Right forelimb (tissue), 1 donor: ENCODE results near the gene LRIG1.

Experiments used
- DNase-seq: peaks from one replicate; pipeline ENCODE4 v3.0.0-alpha.2; 2018

The LRIG1 gene, protein sequence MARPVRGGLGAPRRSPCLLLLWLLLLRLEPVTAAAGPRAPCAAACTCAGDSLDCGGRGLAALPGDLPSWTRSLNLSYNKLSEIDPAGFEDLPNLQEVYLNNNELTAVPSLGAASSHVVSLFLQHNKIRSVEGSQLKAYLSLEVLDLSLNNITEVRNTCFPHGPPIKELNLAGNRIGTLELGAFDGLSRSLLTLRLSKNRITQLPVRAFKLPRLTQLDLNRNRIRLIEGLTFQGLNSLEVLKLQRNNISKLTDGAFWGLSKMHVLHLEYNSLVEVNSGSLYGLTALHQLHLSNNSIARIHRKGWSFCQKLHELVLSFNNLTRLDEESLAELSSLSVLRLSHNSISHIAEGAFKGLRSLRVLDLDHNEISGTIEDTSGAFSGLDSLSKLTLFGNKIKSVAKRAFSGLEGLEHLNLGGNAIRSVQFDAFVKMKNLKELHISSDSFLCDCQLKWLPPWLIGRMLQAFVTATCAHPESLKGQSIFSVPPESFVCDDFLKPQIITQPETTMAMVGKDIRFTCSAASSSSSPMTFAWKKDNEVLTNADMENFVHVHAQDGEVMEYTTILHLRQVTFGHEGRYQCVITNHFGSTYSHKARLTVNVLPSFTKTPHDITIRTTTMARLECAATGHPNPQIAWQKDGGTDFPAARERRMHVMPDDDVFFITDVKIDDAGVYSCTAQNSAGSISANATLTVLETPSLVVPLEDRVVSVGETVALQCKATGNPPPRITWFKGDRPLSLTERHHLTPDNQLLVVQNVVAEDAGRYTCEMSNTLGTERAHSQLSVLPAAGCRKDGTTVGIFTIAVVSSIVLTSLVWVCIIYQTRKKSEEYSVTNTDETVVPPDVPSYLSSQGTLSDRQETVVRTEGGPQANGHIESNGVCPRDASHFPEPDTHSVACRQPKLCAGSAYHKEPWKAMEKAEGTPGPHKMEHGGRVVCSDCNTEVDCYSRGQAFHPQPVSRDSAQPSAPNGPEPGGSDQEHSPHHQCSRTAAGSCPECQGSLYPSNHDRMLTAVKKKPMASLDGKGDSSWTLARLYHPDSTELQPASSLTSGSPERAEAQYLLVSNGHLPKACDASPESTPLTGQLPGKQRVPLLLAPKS

DNA sequence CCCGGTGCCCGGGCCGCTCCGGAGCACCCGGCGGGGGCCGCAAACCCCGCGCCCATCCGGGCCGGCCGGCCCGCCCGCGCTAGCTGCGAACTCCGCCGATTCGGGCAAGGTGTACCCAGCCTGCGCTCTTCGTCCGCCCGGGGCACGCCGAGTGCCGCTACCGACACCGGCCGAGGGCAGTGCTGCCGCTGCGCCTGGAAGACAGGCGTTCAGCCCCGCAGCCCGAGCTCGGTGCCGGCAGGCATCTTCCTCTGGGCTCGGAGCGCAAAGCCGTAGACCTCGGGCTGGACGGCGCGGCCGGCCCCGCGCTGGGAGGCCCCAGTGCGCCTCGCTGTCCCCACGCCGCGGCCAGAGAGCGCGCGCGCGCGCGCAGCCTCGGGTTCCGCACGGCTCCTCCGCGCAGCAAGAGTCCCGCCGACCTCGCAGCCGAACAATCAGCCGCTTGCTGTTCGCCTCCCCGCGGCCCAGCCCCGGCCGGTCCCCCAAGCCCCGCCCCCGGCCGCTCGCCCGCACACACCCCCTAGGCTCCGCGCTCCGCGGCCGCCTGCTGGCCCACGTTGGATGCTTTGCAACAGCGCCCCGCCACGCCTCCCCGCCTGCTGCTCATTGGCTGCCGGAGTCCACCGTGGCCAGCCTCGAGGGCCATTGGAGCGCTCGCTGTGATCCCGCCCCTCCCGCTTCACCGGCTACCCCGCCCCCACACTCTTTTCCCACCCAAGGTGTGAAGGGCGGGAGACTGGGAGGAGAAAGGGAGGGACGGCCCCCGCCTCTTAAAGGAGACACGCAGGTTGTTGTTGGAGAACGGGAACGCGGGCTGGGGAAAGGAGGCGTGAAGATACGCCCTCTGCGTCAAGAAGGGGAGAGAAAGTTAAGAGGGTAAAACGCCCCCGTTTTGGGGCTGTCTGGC, at the start of gene LRIG1:
Gene LRIG1 (minus strand): TSS at position 447 of the 907 bp plus-strand sequence. CDS start 615 bp downstream, outside the sequence.
- DNase-seq, result peak; percentile 100

DNA sequence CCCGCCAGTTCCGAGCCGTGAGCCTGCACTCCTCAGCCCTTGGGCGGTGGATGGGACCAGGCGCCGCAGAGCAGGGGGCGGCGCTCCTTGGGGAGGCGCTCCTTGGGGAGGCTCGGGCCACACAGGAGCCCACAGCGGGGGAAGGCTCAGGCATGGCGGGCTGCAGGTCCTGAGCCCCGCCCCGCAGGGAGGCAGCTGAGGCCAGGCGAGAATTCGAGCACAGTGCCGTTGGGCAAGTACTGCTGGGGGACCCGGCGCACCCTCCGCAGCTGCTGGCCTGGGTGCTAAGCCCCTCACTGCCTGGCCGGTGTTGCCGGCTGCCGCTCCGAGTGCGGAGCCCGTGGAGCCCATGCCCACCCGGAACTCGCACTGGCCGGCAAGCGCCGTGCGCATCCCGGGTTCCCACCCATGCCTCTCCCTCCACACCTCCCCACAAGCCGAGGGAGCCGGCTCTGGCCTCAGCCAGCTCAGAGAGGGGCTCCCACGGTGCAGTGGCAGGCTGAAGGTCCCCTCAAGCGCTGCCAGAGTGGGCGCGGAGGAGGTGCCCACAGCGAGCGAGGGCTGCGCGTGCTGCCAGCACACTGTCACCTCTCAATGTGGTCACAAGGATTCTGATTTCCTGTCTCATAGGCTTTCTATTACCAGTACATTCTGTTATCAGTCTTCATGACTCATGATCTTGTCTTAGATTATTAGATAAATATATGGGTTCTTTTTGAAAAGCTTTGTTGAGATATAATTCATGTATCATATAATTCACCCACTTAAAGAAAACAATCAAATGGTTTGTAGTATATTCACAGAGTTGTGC, 44.0 kb upstream of the LRIG1 start:
- DNase-seq, result no peak

DNA sequence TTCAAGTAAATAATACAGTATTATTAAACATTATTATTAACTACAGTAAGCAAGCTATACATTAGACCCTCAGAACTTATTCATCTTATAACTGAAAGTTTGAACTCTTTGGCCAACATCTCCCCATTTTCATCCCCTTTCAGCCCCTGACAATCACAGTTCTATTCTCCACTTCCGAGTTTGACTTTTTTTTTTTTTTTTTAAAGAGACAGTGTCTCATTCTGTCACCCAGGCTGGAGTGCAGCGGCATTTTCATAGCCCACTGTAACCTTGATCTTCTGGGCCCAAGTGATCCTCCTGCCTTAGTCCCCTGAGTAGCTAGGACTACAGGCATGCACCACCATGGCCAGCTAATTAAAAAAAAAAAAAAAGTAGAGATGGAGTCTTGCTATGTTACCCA, 41.3 kb upstream of the LRIG1 start:
- DNase-seq, result no peak

DNA sequence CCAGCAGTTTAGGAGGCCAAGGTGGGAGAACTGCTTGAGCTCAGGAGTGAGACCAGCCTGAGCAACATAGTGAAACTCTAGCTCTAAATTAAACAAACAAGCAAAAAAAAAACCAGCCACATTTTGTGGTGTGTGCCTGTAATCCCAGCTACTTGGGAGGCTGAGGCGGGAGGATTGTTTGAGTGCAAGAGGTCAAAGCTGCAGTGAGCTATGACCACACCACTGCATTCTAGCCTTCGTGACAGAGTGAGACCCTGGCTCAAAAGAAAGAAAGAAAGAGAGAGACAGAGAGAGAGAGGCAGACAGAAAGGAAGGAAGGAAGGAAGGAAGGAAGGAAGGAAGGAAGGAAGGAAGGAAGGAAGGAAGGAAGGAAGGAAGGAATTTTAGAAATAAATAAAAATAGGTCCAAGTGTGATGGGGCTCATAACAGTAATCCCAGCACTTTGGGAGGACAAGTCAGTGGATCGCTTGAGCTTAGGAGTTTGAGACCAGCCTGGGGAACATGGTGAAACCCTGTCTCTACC, 38.7 kb upstream of the LRIG1 start:
- DNase-seq, result no peak

DNA sequence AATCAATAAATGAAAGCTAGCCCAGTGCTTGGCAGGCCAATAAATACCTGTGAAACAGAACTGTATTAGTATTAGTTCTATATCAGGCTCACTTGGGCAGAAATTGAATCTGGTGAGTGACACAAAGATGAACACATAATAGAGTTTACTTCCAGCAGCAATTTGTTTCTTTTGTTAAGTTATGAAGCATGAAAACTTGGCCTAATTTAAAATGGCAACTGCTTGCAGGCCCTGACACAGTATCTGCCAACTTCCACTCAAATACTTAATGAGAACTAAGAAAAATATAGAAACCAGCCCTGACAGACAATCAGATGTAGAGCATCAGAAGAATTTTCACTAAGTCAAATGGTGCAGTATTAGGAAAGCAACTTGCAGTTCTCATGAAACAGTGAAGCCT, 37.6 kb upstream of the LRIG1 start:
- no peak for DNase-seq

DNA sequence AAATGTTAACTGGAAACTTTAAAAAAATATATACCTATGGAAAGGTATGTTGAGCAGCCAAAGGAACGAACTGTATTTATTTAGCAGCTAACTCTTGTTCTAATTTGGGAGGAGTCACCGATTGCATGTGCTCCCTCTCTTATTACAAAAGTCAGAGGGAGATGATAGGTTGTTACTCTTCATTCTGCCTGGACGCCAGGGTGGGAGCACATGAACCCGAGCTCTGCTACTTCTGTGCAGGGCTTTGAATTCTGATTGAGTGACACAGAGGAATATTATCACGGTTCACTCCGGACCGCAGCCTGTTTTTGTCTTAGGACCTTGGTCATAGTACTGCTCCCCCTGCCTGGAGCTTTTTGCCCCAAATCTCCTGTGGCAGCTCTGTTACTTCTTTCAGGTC, 36.9 kb upstream of the LRIG1 start:
- no peak for DNase-seq

DNA sequence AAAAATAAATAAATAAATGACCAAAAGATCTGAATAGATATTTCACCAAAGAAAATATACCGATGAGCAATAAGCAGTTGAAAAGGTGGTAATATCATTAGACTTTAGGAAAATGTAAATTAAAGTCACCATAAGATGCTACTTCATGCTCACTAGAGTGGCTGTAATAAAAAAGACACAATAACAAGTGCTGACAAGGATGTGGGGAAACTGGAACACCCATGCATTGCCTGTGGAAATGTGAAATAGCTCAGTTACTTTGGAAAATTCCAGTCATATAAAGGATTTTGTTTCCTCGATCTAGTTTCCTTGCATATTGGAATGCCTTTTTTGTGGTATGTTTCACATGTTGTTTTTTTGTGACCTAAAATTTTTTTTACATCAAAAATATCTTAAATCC, 36.0 kb upstream of the LRIG1 start:
- DNase-seq, result no peak

DNA sequence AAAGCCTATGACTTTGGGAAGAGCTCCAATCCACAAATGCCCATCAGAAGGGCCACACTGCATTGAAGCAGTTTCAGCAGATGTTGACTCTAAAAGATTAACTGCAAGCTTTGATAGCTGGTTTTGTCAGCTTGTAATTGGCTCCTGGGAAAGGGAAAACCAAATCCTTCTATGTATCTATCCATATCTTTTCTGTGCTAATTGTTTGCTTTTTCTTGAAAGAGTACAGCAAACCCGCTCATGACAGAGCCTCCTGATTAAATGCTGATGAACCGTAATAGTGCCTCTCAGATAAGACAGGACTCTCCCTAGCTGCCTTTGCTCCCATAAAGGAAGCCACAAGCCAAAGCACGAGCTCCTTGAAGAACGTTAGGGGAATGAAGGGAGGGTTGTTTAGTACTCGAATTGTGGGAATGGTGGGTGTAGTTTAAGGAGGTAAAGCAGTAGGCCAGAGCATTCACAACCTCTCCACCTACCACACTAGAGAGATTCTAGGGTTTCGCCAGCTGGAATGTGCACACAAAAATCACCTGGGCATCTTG, 33.6 kb upstream of the LRIG1 start:
- DNase-seq, result no peak

DNA sequence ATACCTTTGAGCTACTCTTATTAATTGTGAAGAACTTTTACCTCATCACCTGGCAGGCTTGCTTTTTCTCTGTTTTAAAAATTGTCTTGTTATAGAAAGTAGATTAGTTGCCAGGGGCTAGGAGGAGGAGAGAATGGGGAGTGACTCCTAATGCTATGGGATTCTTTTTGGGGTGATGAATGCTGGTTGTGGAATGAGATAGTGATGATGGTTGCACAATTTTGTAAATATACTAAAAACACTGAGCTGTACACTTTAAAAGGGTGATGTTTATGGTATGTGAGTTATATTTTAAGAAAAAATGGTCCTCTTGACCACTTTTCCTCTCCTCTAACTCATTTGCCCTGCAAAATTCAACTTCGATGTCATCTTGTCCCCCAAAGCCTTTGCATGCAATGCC, 31.8 kb upstream of the LRIG1 start:
- no peak for DNase-seq

DNA sequence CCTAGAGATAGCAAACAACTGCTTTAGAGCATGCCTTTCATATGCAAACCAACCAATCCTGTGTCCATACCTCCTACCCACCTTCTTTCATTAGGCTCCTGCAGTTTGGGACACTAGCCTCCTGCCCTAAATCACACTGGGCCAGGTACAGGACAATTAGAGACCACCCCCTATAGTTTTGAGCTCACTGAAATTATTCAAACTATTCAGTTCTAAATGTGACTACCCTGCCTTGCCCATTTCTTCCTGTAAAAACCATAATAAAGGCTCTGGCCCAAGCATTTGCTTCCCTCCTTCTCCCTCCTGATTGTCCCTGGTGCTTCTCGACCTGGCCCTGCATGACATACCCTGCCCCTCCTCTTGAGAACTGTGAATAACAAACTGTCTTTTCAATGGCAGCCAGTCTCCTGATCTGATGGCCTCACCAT, 31.4 kb upstream of the LRIG1 start:
- DNase-seq, result no peak

DNA sequence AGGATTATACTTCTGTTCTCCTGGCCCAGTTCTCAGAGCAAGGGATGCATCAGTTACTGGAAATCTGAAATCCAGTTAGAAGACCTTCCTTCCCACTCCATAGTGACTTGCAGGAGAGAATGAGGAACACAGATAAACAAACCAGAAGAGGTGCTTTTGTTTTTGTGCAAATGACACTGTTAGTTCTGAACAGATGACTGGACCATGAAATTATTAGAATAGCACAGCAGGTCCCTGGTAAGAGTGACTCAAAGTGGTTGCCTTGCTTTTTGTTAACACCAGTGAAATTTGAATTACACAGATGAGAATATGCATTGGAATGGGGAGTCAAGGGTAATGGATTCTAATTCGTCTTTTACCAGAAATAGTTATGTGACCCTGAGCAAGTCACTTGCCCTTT, 30.4 kb upstream of the LRIG1 start:
- no peak for DNase-seq

DNA sequence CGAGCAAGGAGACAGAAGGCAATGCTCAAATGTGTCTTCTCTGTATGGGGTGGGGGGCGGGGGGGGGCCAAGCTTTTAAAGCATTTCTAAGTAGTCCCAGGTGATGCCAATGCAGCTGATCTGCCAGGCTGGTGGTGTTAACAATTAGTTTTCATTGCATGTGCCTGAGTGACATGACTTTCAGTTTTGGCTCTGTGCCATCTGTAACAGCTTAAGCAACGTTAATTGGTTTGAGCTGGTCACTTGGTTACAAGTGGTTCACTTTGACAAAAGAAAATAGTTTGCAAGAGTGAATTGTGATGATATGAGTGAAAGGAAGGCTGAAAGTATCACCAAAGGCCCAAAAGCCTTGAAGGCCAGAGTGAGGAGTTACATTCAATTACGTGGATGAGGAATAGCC, 26.4 kb upstream of the LRIG1 start:
- no peak for DNase-seq

DNA sequence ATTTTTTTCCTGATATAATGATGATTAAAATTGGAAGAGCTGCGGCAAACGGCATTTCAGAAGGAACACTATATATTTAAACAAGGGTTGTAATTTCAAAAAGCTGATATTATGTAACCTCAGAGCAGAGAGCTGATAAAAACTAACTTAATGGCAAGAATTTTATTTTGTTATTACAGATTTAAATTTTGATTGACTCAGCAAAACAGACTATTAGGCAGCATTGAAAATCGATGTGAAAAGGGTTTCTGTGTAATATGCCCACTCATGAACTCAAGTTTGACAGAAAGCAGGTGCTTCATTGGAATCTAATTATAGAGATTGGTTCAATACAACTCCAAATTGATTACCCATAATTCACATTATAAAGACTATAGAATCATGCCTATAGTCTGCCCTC, 24.9 kb upstream of the LRIG1 start:
- no peak for DNase-seq

DNA sequence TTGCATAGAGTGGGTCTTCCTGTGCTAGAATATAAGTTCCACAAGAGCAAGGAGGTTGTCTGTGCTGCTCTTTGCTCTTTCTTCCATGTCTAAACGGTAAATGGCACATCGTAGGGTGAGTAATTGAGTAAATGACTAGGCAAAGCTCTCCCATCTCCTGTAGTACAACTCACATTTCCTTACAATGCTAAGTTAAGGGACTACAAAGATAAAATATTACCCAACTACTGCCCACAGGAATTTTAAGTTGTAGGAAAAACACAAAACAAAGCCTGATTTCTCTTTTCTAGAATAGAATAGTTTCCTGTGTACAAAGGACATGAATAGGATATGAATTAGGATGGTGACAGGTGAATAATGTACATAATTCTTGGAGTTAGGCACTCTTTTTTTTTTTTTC, 19.9 kb upstream of the LRIG1 start:
- DNase-seq, result no peak

DNA sequence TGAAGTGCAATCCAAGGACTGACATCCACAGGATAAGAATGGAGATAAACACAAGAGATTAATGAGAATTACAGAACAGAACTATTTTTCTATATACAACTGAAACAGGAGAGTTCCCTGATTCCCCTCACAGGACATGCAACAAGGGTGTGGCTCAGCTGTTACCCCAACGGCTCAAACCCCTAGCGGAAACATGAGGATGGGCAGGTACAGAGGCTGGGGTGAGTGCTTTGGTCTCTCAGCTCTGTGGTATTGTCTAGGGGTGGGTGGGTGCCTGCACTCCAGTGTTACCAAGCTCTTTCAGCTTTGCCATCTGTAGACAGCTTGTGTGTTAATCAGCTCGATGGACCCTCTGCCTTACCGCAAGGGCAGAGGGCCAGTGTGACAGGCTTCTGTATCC, 17.8 kb upstream of the LRIG1 start:
- no peak for DNase-seq

DNA sequence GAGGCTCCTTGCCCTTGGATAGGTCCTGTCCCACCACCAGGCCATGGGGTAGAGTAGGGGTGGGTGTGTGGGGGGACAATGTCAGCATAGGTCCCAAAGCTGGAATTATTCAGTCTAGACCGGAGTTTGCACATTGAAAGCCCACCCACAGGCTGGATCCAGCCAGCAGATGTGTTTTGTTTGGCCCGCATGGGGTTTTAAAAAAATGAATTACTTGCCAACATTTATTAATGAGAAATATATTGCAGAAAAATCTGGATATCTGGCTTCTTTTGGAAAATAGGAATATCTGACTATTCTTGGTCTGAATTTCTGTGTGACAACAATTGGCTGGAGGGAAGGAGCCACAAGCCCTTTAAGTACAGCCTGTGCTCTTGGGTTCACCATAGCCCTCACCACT, 17.3 kb upstream of the LRIG1 start:
- no peak for DNase-seq

DNA sequence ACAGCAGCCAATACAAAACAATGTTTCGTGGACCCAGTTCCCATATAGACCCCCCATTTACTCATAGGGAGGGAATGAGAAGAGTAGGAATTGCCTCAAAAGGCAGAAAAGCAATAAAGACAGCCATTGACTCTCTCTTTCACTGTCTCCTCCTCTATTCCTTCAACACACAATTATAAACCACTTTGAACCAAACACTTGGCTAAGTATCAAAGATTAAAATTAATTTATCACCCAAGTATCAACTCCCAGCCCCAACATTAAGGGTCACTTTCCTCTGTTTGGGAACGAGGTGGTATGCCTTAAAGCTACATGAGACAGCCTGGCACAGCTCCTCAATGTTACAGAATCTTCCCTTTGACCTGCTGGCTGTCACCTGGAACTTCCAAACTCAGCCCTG, 16.4 kb upstream of the LRIG1 start:
- DNase-seq, result no peak

DNA sequence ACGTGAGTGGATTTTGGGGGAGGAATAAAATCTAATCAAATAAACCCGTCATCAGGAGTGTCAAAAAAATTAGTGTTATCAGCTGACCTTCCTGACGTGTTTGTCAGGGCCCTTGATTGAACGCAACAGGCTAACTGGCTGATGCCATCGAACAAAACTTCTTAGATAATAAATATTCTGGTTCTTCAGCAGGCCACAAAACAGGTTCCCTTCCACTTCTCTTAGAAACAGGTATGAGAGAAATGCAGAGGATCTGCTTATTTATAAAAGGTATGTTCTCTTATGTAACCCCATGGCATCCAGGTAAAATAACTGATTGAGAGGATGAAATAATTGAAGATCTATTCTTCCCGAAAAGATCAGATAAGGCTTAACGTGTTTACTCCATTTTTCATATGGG, 7.6 kb upstream of the LRIG1 start:
- DNase-seq, result no peak

DNA sequence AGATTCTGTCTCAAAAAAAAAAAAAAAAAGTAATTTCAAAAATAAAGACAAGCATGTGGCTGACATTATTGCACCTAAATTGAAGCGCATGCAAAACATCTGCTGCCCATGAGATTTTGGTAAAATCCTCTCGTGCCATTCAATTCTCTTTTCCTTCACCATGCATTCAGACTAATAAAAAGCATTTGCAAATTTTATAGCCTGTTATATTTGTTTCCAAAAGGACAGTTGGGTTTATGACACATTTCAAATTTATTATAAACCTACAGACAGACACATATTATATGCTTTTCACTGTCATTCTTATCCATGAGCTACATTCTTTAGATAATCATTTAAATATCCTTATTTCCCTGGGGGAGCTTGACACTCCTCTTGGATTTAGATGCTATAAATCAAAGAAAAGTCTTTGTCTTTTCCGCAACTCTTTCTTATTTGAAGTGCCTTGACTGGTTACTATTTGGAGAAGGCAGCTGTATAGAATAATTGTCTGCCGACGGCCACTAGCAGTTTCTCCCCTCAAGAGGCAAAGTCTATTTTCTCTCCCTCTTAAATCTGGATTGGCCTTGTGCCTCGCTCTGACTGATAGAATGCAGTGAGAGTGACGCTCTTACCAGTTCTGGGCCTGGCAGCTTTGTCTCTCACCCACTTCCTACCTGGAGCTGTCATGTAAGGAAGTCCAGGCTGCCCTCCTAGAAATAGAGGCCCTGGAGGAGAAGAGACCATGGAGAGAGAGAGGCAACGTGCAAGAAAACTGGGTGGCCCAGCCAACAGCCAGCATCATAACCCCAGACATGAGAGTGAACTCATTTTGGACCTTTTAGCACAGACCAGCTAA, 6.8 kb upstream of the LRIG1 start:
- no peak for DNase-seq

DNA sequence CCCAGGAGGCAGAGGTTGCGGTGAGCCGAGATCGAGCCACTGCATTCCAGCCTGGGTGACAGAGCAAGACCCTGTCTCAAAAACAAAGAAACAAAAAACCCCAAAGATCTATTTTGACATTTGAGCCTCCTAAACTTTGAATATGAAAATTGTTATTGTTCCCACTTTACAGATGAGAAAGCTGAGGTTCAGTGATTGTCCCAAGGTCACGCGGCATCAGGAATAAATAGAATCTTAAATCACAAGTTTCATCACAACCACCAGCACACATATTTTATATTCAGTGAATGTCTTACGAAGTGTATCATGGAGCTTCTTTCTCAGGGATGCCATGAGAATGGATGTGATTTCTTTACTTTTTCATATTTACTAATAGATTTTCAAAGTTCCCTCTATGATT, 5.3 kb upstream of the LRIG1 start:
- DNase-seq, result no peak
